ENCODE results near the gene AGAP2.
"Not testable (repeated sequence)": the region's sequence is repeated elsewhere in the genome, so short reads cannot be mapped to it uniquely, and the experiment has no call there.

Gene AGAP2

GRCh38 chr12:57687862-57688261, 50.7 kb downstream of the AGAP2 start:
- H3K4me3 ChIP-seq (ENCODE audit: control insufficient read depth, low read depth, low read length) = no peak overlapping the region
- DNase-seq (ENCODE audit: low read depth) = no peak
- no peak for TF ChIP-seq CTCF (IDR thresholded peaks at IDR 0.05; ENCODE audit: control insufficient read depth, insufficient read depth, low read depth, low read length, missing control alignments)

GRCh38 chr12:57679697-57680096, 58.8 kb downstream of the AGAP2 start:
- H3K4me3 ChIP-seq (ENCODE audit: control insufficient read depth, low read depth, low read length) = no peak overlapping the region
- TF ChIP-seq CTCF (IDR thresholded peaks at IDR 0.05; ENCODE audit: control insufficient read depth, insufficient read depth, low read depth, low read length, missing control alignments) = no peak
- no peak for DNase-seq (ENCODE audit: low read depth)

- DNase-seq (ENCODE audit: low read depth); H3K4me3 ChIP-seq (ENCODE audit: control insufficient read depth, low read depth, low read length): not testable (repeated sequence)
Observed at GRCh38 chr12:57677947-57678346, 60.6 kb downstream of the AGAP2 start.

GRCh38 chr12:57674691-57675090, 63.9 kb downstream of the AGAP2 start:
- no peak for TF ChIP-seq CTCF (IDR thresholded peaks at IDR 0.05; ENCODE audit: control insufficient read depth, insufficient read depth, low read depth, low read length, missing control alignments)
- DNase-seq (ENCODE audit: low read depth) = no peak

More at GRCh38 chr12:57674691-57675090, 63.9 kb downstream of the AGAP2 start:
- no peak overlapping the region for H3K4me3 ChIP-seq (ENCODE audit: control insufficient read depth, low read depth, low read length)
